Nephron (organoid): ENCODE data around the gene P2RY6.

ENCODE experiments used
- H3K27ac Mint-ChIP-seq, 3 experiments: 2 replicates each; pipeline ENCODE4 v1.8.0; 2020; ENCODE audit warnings: mixed read lengths in 3 of 3, mild to moderate bottlenecking in 2 of 3, moderate library complexity in 1 of 3
- H3K27me3 Mint-ChIP-seq: 2 replicates; pipeline ENCODE4 v1.8.0; 2021; ENCODE audit warnings: low read depth, mild to moderate bottlenecking, moderate library complexity, mixed read lengths
- H3K36me3 Mint-ChIP-seq: 2 replicates; pipeline ENCODE4 v1.8.0; 2020; ENCODE audit warnings: low read depth, mixed read lengths
- H3K4me1 Mint-ChIP-seq: 2 replicates; pipeline ENCODE4 v1.8.0; 2020; ENCODE audit warnings: mixed read lengths
- H3K4me3 Mint-ChIP-seq, 3 experiments: 2 replicates each; pipeline ENCODE4 v1.8.0; 2020; ENCODE audit warnings: mild to moderate bottlenecking in 3 of 3, mixed read lengths in 3 of 3, moderate library complexity in 2 of 3
- H3K9me3 Mint-ChIP-seq: 2 replicates; pipeline ENCODE4 v1.8.0; 2020; ENCODE audit warnings: mixed read lengths
- CTCF ChIP-seq, 3 experiments: fragments of 200-600 bp; sonication (generic); IDR thresholded peaks; one replicate each; pipeline ENCODE4 v1.5.0; 2021; ENCODE audit warnings: antibody characterized with exemption in 3 of 3; ENCODE audit not compliant: unreplicated experiment in 3 of 3

P2RY6 gene

GRCh38 chr11:73315293-73316020 is 43.3 kb downstream of the P2RY6 start:
- peak overlapping the region; percentile 84 to 92 (median 85) for H3K4me3 Mint-ChIP-seq
- H3K27me3 Mint-ChIP-seq: no peaks in the 10 kb centered on the region
- TF ChIP-seq CTCF (IDR thresholded peaks at IDR 0.05; ENCODE audit: unreplicated experiment in 3 of 3): no peak
- peak overlapping the region; percentile 89 to 97 (median 96) for H3K27ac Mint-ChIP-seq
- no peaks in the 10 kb centered on the region for H3K9me3 Mint-ChIP-seq
- H3K4me1 Mint-ChIP-seq: peaks cover 76% of the 10 kb centered on the region
- peaks cover 28% of the 10 kb centered on the region for H3K36me3 Mint-ChIP-seq

GRCh38 chr11:73316422-73316821 is 44.3 kb downstream of the P2RY6 start:
- no peak for TF ChIP-seq CTCF (IDR thresholded peaks at IDR 0.05; ENCODE audit: unreplicated experiment in 3 of 3)
- Mint-ChIP-seq H3K36me3 (peaks cover 31% of the 10 kb centered on the region), H3K4me1 (peaks cover 84% of the 10 kb centered on the region), H3K27me3 (no peaks in the 10 kb centered on the region), H3K9me3 (no peaks in the 10 kb centered on the region), H3K4me3 (peak overlapping the region; percentile 34 to 49 (median 42)), H3K27ac (peak overlapping the region; percentile 89 to 97 (median 96))

GRCh38 chr11:73317373-73317772 is 45.2 kb downstream of the P2RY6 start:
- no peaks in the 10 kb centered on the region for H3K9me3 Mint-ChIP-seq
- peaks cover 26% of the 10 kb centered on the region for H3K36me3 Mint-ChIP-seq
- peaks cover 84% of the 10 kb centered on the region for H3K4me1 Mint-ChIP-seq
- H3K27me3 Mint-ChIP-seq: no peaks in the 10 kb centered on the region
- TF ChIP-seq CTCF (IDR thresholded peaks at IDR 0.05; ENCODE audit: unreplicated experiment in 3 of 3): no peak
- H3K27ac Mint-ChIP-seq: peak overlapping the region in 2 of 3 experiments; percentile 71 to 72
- no peak overlapping the region for H3K4me3 Mint-ChIP-seq

GRCh38 chr11:73317803-73318202 is 45.7 kb downstream of the P2RY6 start:
- Mint-ChIP-seq H3K4me1 (peaks cover 84% of the 10 kb centered on the region), H3K27me3 (no peaks in the 10 kb centered on the region), H3K27ac (peak overlapping the region; percentile 66 to 72 (median 71)), H3K36me3 (peaks cover 26% of the 10 kb centered on the region), H3K4me3 (no peak overlapping the region), H3K9me3 (no peaks in the 10 kb centered on the region)
- no peak for TF ChIP-seq CTCF (IDR thresholded peaks at IDR 0.05; ENCODE audit: unreplicated experiment in 3 of 3)

- TF ChIP-seq CTCF (IDR thresholded peaks at IDR 0.05; ENCODE audit: unreplicated experiment in 3 of 3): no peak
- peak overlapping the region; percentile 71 to 95 (median 88) for H3K27ac Mint-ChIP-seq
- no peaks in the 10 kb centered on the region for H3K27me3 Mint-ChIP-seq
- H3K4me3 Mint-ChIP-seq: peak overlapping the region in 1 of 3 experiments; percentile 35
- H3K36me3 Mint-ChIP-seq: peaks cover 26% of the 10 kb centered on the region
- peaks cover 83% of the 10 kb centered on the region for H3K4me1 Mint-ChIP-seq
- H3K9me3 Mint-ChIP-seq: no peaks in the 10 kb centered on the region
Measured at GRCh38 chr11:73318501-73319011, 46.4 kb downstream of the P2RY6 start.
